GM12892 (cell line): ENCODE data around the gene PIK3CB.

Source experiments
- POLR2A ChIP-seq: IDR thresholded peaks from 2 replicates; pipeline ENCODE4 v1.6.1; 2011; ENCODE audit warnings: low read depth, low read length, control low read depth
- POLR2AphosphoS5 ChIP-seq: IDR thresholded peaks from 2 replicates; pipeline ENCODE4 v1.6.1; 2011; ENCODE audit warnings: low read depth, low read length, control low read depth

DNA sequence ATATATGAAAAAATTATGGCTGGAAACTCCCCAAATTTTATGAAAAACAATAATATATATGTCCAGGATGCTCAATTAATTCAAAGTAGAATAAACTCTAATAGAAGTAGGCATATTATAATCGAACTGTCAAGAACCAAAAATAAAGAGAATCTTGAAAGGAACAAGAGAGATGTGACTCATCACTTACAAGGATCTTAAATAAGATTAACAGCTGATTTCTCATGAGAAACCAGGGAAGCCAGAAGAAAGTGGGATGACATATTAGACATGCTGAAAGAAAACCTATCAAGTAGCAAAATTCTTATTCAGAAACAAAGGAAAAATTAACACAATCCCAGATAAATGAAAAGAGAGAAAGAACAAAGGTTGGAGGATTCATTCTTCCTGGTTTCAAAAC, 159.3 kb downstream of the PIK3CB start:
- TF ChIP-seq POLR2AphosphoS5 (no peak), POLR2A (no peak)
